GM18951 (cell line): ENCODE results near the gene MAST3.

Experiments
- POLR2A ChIP-seq: IDR thresholded peaks from 4 replicates; pipeline ENCODE4 v1.6.1; 2011; ENCODE audit warnings: mild to moderate bottlenecking; ENCODE audit not compliant: insufficient read length, insufficient read depth; ENCODE audit errors: extremely low read depth
- in situ Hi-C: fragments of 300-500 bp; cut with MboI; formaldehyde crosslinking; loops from one replicate; pipeline ENCODE4 v1.12.0; 2022; ENCODE audit warnings: low sequenced_read_pairs, mixed read lengths, inconsistent platforms; ENCODE audit not compliant: unreplicated experiment

Gene MAST3

GRCh38 chr19:18109341-18109732, 11.8 kb downstream of the MAST3 start:
- in situ Hi-C loops = no loop called here
- TF ChIP-seq POLR2A = no peak

GRCh38 chr19:18109733-18110608, 12.4 kb downstream of the MAST3 start:
- peak; percentile 52 for TF ChIP-seq POLR2A
- in situ Hi-C loops = no loop called here

- TF ChIP-seq POLR2A = no peak
- in situ Hi-C loops = no loop called here
Observed at GRCh38 chr19:18110609-18111232, 13.1 kb downstream of the MAST3 start.

GRCh38 chr19:18112989-18113478, 15.5 kb downstream of the MAST3 start:
- in situ Hi-C loops = no loop called here

GRCh38 chr19:18113827-18114226, 16.2 kb downstream of the MAST3 start:
- in situ Hi-C loops = no loop called here
- TF ChIP-seq POLR2A = no peak

More at GRCh38 chr19:18112989-18113478, 15.5 kb downstream of the MAST3 start:
- no peak for TF ChIP-seq POLR2A

GRCh38 chr19:18114483-18114882, 16.9 kb downstream of the MAST3 start:
- in situ Hi-C loops = no loop called here
- TF ChIP-seq POLR2A = no peak

GRCh38 chr19:18117364-18117691, 19.8 kb downstream of the MAST3 start:
- TF ChIP-seq POLR2A = no peak
- in situ Hi-C loops = no loop called here

GRCh38 chr19:18117692-18118378, 20.3 kb downstream of the MAST3 start:
- in situ Hi-C loops = no loop called here
- no peak for TF ChIP-seq POLR2A

GRCh38 chr19:18118420-18119012, 20.9 kb downstream of the MAST3 start:
- no peak for TF ChIP-seq POLR2A
- in situ Hi-C loops = no loop called here

GRCh38 chr19:18119013-18119716, 21.6 kb downstream of the MAST3 start:
- TF ChIP-seq POLR2A = no peak
- in situ Hi-C loops = no loop called here

- TF ChIP-seq POLR2A = no peak
- in situ Hi-C loops = no loop called here
Observed at GRCh38 chr19:18119717-18120105, 22.1 kb downstream of the MAST3 start.

- TF ChIP-seq POLR2A = no peak
Observed at GRCh38 chr19:18120127-18120526, 22.5 kb downstream of the MAST3 start.

GRCh38 chr19:18121166-18121565, 23.6 kb downstream of the MAST3 start:
- no peak for TF ChIP-seq POLR2A
- in situ Hi-C loops = no loop called here

More at GRCh38 chr19:18120127-18120526, 22.5 kb downstream of the MAST3 start:
- in situ Hi-C loops = no loop called here

- in situ Hi-C loops = no loop called here
- TF ChIP-seq POLR2A = no peak
Observed at GRCh38 chr19:18122424-18122823, 24.8 kb downstream of the MAST3 start.
